OCI-LY3 (cell line): ENCODE measurements around the gene PLXDC2.

Experiments used
- CTCF ChIP-seq: fragments of 200-600, 300-600 bp; sonication (generic); IDR thresholded peaks from 2 replicates; pipeline ENCODE4 v1.5.1; 2014; ENCODE audit warnings: antibody characterized with exemption, low read length, low read depth
- EZH2phosphoT487 ChIP-seq: fragments of 200-600 bp; shearing (Covaris generic); IDR thresholded peaks from 2 replicates; pipeline ENCODE4 v1.6.1; 2018; ENCODE audit warnings: antibody characterized with exemption, mixed run types, low read depth

DNA sequence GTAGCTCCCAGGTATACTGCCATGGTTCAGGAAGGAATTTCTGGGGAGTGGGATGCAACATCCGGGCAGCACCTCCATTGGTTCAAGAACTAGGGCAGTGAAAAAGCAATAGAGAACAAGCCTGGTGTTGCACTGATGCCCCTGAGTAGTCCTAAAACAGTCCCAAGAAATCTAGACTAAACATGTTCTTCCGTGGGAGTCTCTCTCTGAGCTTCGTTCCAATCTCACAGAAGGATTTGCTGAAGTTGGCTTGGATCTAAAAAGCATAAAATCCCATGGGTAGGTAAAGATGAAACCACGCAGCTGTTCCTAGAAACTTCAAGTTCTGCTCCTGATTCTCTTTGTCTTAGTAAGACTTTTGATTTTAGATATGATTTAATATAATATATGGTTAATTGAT is 154.5 kb downstream of the PLXDC2 start:
- TF ChIP-seq CTCF (no peak), EZH2phosphoT487 (no peak)
